GM23338 (cell line): ENCODE results near the gene FBN2. TPM values are rescaled to one million over a fixed set of nuclear protein-coding genes. Genes with fewer than 3 reads are reported as not detected.

ENCODE experiments used
- ATAC-seq: fragments of 200-7000 bp; cut with Tn5 transposase; 3 replicates; pipeline ENCODE4 v1.9.1; 2020
- DNase-seq: peaks from one replicate; pipeline ENCODE4 v3.0.0-alpha.2; 2015; ENCODE audit warnings: low spot score
- H2AFZ ChIP-seq: fragments of 200-600 bp; sonication (generic); 2 replicates; pipeline ENCODE4 v1.8.0; 2016; ENCODE audit warnings: antibody characterized with exemption, mild to moderate bottlenecking, moderate library complexity
- H3F3A ChIP-seq: fragments of 200-600 bp; sonication (generic); replicated peaks from 2 replicates; pipeline ENCODE4 v1.8.0; 2017; ENCODE audit warnings: antibody characterized with exemption, mixed run types, low read depth
- H3K27ac ChIP-seq: fragments of 200-600 bp; sonication (generic); 2 replicates; pipeline ENCODE4 v1.6.1; 2016; ENCODE audit warnings: low read depth
- H3K27me3 ChIP-seq: fragments of 200-600 bp; sonication (generic); 2 replicates; pipeline ENCODE4 v1.8.0; 2016; ENCODE audit warnings: mild to moderate bottlenecking, mixed run types, moderate library complexity; ENCODE audit not compliant: insufficient read depth
- H3K36me3 ChIP-seq: fragments of 200-600 bp; sonication (generic); 2 replicates; pipeline ENCODE4 v1.8.0; 2016; ENCODE audit warnings: mild to moderate bottlenecking; ENCODE audit not compliant: insufficient read depth
- H3K4me1 ChIP-seq: fragments of 200-600 bp; sonication (generic); 2 replicates; pipeline ENCODE4 v1.8.0; 2016; ENCODE audit warnings: mild to moderate bottlenecking, moderate library complexity; ENCODE audit not compliant: insufficient read depth
- H3K4me2 ChIP-seq: fragments of 200-600 bp; sonication (generic); 2 replicates; pipeline ENCODE4 v1.7.1; 2017; ENCODE audit warnings: mixed run types
- H3K4me3 ChIP-seq: fragments of 200-600 bp; sonication (generic); 2 replicates; pipeline ENCODE4 v1.6.1; 2016; ENCODE audit warnings: mixed run types
- H3K79me2 ChIP-seq: fragments of 200-600 bp; sonication (generic); replicated peaks from 2 replicates; pipeline ENCODE4 v1.8.0; 2017; ENCODE audit warnings: mild to moderate bottlenecking; ENCODE audit not compliant: insufficient read depth
- H3K9me2 ChIP-seq: fragments of 200-600 bp; sonication (generic); 2 replicates; pipeline ENCODE4 v1.8.0; 2017; ENCODE audit not compliant: insufficient read depth
- H4K20me1 ChIP-seq: fragments of 200-600 bp; sonication (generic); replicated peaks from 2 replicates; pipeline ENCODE4 v1.8.0; 2017; ENCODE audit warnings: mild to moderate bottlenecking; ENCODE audit not compliant: insufficient read depth
- H3K27ac Mint-ChIP-seq: 2 replicates; pipeline ENCODE4 v1.8.0; 2020; ENCODE audit warnings: inconsistent platforms, mild to moderate bottlenecking, moderate library complexity, mixed read lengths
- H3K27me3 Mint-ChIP-seq: 3 replicates; pipeline ENCODE4 v1.8.0; 2022; ENCODE audit warnings: low read depth, mild to moderate bottlenecking, moderate library complexity, mixed read lengths, inconsistent platforms; ENCODE audit not compliant: insufficient read depth, poor library complexity
- H3K36me3 Mint-ChIP-seq: 3 replicates; pipeline ENCODE4 v1.8.0; 2021; ENCODE audit warnings: low read depth, mild to moderate bottlenecking, inconsistent platforms, moderate library complexity, mixed read lengths
- H3K4me1 Mint-ChIP-seq: 3 replicates; pipeline ENCODE4 v1.8.0; 2020; ENCODE audit warnings: mild to moderate bottlenecking, inconsistent platforms, mixed read lengths
- H3K4me3 Mint-ChIP-seq: 3 replicates; pipeline ENCODE4 v1.8.0; 2021; ENCODE audit warnings: moderate library complexity, mild to moderate bottlenecking, inconsistent platforms, mixed read lengths
- H3K9me3 Mint-ChIP-seq: 3 replicates; pipeline ENCODE4 v1.8.0; 2020; ENCODE audit warnings: moderate library complexity, mild to moderate bottlenecking, inconsistent platforms, mixed read lengths
- CTCF ChIP-seq, 2 experiments: fragments of 200-600 bp in 1 of 2; sonication (generic) in 1 of 2; conservative IDR thresholded peaks; 2 replicates each; pipeline versions ENCODE4 v1.5.1 to v1.6.1; 2016 to 2017; ENCODE audit warnings: antibody characterized with exemption in 2 of 2, low read depth in 2 of 2, mild to moderate bottlenecking in 2 of 2, moderate library complexity in 1 of 2
- ETS1 ChIP-seq: IDR thresholded peaks from 2 replicates; pipeline ENCODE4 v1.6.1; 2016; ENCODE audit warnings: antibody characterized with exemption
- EZH2 ChIP-seq: fragments of 200-600 bp; sonication (generic); IDR thresholded peaks from one replicate; pipeline ENCODE4 v1.8.0; 2017; ENCODE audit warnings: antibody characterized with exemption, mild to moderate bottlenecking, low read depth; ENCODE audit not compliant: unreplicated experiment
- JUNB ChIP-seq: IDR thresholded peaks from one replicate; pipeline ENCODE4 v1.6.1; 2016; ENCODE audit warnings: antibody characterized with exemption; ENCODE audit not compliant: unreplicated experiment
- POLR2AphosphoS5 ChIP-seq: IDR thresholded peaks from 2 replicates; pipeline ENCODE4 v1.6.1; 2016; ENCODE audit warnings: antibody characterized with exemption, low read depth
- REST ChIP-seq: IDR thresholded peaks from one replicate; pipeline ENCODE4 v1.6.1; 2018; ENCODE audit warnings: antibody characterized with exemption; ENCODE audit not compliant: unreplicated experiment
- STAT1 ChIP-seq: IDR thresholded peaks from one replicate; pipeline ENCODE4 v1.6.1; 2016; ENCODE audit warnings: antibody characterized with exemption; ENCODE audit not compliant: unreplicated experiment
- ZNF114 ChIP-seq: fragments of 250-450 bp; sonication (Bioruptor Pico); IDR thresholded peaks from 2 replicates; pipeline ENCODE4 v1.5.0; 2020; ENCODE audit warnings: mild to moderate bottlenecking, moderate library complexity
- ZNF331 ChIP-seq: fragments of 250-450 bp; sonication (Bioruptor Pico); IDR thresholded peaks from 2 replicates; pipeline ENCODE4 v1.5.0; 2020; ENCODE audit warnings: low read depth, mild to moderate bottlenecking, moderate library complexity
- ZNF462 ChIP-seq: fragments of 250-450 bp; sonication (Bioruptor Pico); IDR thresholded peaks from 2 replicates; pipeline ENCODE4 v1.5.0; 2020; ENCODE audit warnings: mild to moderate bottlenecking, moderate library complexity
- polyA plus RNA-seq: library from polyadenylated mRNA; unstranded; fragments of >200 nt; fragmentation: Nextera tagmentation; extraction: Ambion mirVana; gene quantifications from 2 replicates; pipeline ENCODE4 v1.2.1, GENCODE V29; 2016
- total RNA-seq: library from RNA; depleted of rRNA; stranded (reverse); fragments of >200 nt; shearing (Covaris generic); gene quantifications from 2 replicates; pipeline ENCODE4 v1.2.3, GENCODE V29; 2014

FBN2 gene
- total and polyA plus RNA-seq, 2 experiments from 2014 or later: 2.6 to 13.6 TPM

- TF ChIP-seq CTCF (conservative IDR thresholded peaks at IDR 0.05; ENCODE audit: low read depth in 2 of 2): no peak
These were observed 123.6 kb downstream of the FBN2 start (continued) for GRCh38 chr5:128414469-128414868.

- H3K27ac Mint-ChIP-seq: no peak overlapping the region
- Histone ChIP-seq H3K27me3 (no peaks in the 10 kb centered on the region), H3K9me2 (no peaks in the 10 kb centered on the region), H4K20me1 (no peaks in the 10 kb centered on the region), H3K4me1 (peaks cover 14% of the 10 kb centered on the region), H2AFZ (no peak overlapping the region), H3K36me3 (no peaks in the 10 kb centered on the region), H3K27ac (no peak overlapping the region), H3K4me2 (no peak overlapping the region), H3K79me2 (no peaks in the 10 kb centered on the region), H3K4me3 (no peak overlapping the region), H3F3A (no peaks in the 10 kb centered on the region)
- H3K36me3 Mint-ChIP-seq: no peaks in the 10 kb centered on the region; the same call in 1 of the 3 replicates
- DNase-seq (no peak), ATAC-seq (no peak)
- no peaks in the 10 kb centered on the region for H3K27me3 Mint-ChIP-seq
- peaks cover 7% of the 10 kb centered on the region; the same call in 2 of the 3 replicates for H3K9me3 Mint-ChIP-seq
- H3K4me1 Mint-ChIP-seq: peaks cover 23% of the 10 kb centered on the region; the same call in 2 of the 3 replicates
- no peak overlapping the region for H3K4me3 Mint-ChIP-seq
- TF ChIP-seq ZNF331 (no peak), REST (no peak), STAT1 (no peak), POLR2AphosphoS5 (no peak), ZNF462 (CRISPR knock-in tag) (no peak), JUNB (no peak), ETS1 (no peak), ZNF114 (CRISPR knock-in tag) (no peak), CTCF (conservative IDR thresholded peaks at IDR 0.05; ENCODE audit: low read depth in 2 of 2) (no peak), EZH2 (no peak)
These were observed 124.7 kb downstream of the FBN2 start for GRCh38 chr5:128413356-128413755.
